Measurements from ENCODE around the gene KLRC1.
"Not testable (repeated sequence)": the region's sequence is repeated elsewhere in the genome, so short reads cannot be mapped to it uniquely, and the experiment has no call there.

KLRC1 gene

GRCh38 chr12:10453156-10453555 is at the start of gene KLRC1:
Gene KLRC1, minus strand, starts transcription at chr12:10453377. Its CDS starts 2,221 bp downstream, at chr12:10451156.
- DNase-seq = no peak

- DNase-seq = no peak
These were observed 47.9 kb upstream of the KLRC1 start for GRCh38 chr12:10501030-10501429.

- no peak for DNase-seq
These were observed 44.9 kb upstream of the KLRC1 start for GRCh38 chr12:10498042-10498441.

- DNase-seq = peak; percentile 63
These were observed 44.4 kb upstream of the KLRC1 start for GRCh38 chr12:10497602-10498001.

GRCh38 chr12:10491766-10492165 is 38.6 kb upstream of the KLRC1 start:
- DNase-seq = no peak

GRCh38 chr12:10487328-10487727 is 34.2 kb upstream of the KLRC1 start:
- DNase-seq = not testable (repeated sequence)

DNA sequence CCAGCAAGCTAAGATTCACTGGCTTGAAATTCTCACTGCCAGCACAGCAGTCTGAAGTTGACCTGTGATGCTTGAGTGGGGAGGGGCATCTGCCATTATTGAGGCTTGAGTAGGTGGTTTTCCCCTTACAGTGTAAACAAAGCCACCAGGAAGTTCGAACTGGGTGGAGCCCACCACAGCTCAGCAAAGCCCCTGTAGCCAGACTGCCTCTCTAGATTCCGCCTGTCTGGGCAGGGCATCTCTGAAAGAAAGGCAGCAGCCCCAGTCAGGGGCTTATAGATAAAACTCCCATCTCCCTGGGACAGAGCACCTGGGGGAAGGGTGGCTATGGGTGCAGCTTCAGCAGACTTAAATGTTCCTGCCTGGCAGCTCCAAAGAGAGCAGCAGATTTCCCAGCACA is 28.7 kb upstream of the KLRC1 start:
- peak; percentile 55 for DNase-seq

GRCh38 chr12:10472808-10473207 is 19.6 kb upstream of the KLRC1 start:
- DNase-seq = not testable (repeated sequence)

- DNase-seq = no peak
These were observed 16.5 kb upstream of the KLRC1 start for GRCh38 chr12:10469701-10470100.

DNA sequence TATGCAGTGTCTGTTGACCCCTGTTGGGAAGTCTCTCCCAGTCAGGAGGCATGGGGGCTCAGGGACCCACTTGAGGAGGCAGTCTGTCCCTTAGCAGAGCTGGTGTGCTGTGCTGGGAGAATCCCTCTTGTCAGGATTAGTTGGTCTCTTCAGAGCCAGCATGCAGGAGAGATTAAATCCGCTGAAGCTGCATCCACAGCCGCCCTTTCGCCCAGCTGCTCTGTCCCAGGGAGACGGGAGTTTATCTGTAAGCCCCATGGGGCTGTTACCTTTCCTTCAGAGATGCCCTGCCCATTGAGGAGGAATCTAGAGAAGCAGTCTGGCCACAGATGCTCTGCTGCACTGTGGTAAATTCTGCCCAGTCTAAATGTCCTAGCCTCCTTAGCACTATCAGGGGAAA is 13.1 kb upstream of the KLRC1 start:
- DNase-seq = no peak

GRCh38 chr12:10457760-10458159 is 4.6 kb upstream of the KLRC1 start:
- no peak for DNase-seq

- DNase-seq = no peak
These were observed 3.7 kb upstream of the KLRC1 start for GRCh38 chr12:10456856-10457255.

- DNase-seq = no peak
These were observed 2.6 kb upstream of the KLRC1 start for GRCh38 chr12:10455766-10456165.

DNA sequence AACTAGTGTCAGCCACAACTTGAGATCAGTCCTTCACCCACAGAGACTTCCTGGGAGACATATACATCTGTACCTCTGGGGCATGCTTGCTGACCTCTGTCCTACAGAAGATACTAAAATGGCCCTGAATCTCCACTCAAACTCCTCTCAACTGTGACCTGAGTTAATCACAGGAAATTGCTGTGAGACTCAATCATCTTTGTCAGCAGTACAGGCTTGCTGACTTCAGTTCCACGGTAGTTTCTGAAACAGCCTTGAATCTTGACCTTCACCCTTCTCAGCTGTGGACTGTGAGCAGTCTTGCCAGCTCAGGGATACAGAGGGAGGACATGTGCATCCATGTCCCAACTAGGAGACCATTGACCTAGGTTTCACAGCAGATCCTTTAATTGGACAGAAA is 1.4 kb upstream of the KLRC1 start:
- no peak for DNase-seq

DNA sequence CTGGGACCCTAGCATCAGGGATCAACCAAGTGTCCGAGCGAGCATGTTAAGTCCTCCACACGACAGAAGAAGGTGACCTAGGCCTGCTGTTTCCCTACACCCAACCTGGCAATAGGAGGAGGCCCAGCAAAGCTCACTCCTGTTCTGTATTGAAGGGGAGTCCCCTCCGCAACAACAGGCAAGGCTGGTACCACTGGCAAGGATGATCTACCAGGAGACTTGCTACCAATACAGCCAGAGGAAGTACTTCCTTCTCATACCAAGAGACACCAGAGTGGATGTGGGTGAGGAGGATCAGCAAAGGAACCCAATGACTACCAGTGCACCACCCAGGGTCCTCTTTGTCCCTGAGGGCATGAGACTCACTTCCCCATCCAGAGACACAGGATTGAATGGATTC is 4.9 kb downstream of the KLRC1 start:
- no peak for DNase-seq

GRCh38 chr12:10446052-10446451 is 7.1 kb downstream of the KLRC1 start:
- not testable (repeated sequence) for DNase-seq

DNA sequence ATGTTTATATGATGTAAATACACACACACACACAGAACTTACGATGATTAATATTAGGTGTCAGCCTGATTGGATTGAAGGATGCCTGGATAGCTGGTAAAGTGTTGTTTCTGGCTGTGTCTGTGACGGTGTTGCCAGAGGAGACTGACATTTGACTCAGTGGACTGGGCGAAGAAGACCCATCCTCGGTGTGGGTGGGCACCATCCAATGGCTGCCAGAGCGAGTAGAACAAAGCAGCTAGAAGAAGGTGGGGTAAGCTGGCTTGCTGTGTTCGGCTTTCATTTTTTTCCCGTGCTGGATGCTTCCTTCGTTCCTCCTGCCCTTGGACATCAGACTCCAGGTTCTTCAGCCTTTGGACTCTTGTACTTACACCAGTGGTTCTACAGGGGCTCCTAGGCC is 12.0 kb downstream of the KLRC1 start:
- DNase-seq = not testable (repeated sequence)

DNA sequence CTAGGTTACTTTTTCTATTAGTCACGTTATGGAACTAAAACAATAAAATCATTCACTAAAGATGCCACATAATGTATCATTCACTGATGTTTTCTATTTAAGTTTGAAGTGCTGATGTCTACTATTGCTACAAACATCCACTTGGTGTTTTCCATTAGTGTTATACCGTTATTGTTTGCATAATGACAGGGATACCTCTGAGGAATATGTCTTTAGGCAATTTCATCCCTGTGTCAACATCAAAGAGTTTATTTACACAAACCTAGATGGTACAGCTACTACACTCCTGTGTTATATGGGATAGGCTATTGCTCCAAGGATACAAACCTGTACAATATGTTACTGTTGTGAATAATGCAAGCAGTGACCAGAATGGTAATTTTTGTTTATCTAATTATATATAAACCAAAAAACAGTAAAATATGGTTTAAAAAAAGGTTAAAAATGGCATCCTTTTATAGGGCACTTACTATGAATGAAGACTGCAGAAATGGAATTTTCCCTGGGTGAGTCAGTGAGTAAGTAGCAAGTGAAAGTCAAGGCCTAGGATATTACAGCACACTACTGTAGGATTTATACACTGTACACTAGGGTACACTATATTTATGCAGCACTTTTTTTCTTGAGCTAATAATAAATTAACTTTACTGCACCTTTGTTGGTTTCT is 13.4 kb downstream of the KLRC1 start:
- not testable (repeated sequence) for DNase-seq

DNA sequence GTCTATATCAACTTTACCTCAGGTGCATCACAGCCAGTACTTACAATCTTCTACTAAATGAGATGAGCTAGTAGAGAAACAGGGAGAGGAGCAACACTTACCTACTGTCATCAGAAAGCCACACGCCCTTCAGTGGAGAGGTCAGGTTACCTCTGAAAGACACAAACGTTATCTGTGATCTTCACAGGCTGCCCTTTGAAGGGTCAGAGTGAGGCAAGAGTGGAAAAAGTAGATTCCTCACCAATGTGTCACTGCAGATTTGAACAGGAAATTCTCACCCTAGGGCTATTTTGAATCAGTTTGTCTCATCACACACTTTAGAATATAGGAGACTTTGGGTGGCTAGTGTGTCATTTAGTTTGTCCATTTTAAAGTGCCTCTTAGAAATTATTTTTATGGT is 15.6 kb downstream of the KLRC1 start:
- DNase-seq = not testable (repeated sequence)

- DNase-seq = not testable (repeated sequence)
These were observed 17.4 kb downstream of the KLRC1 start, which contains the start of gene KLRC2 for GRCh38 chr12:10435816-10436215. Gene KLRC2, minus strand, starts transcription at chr12:10436010. Its CDS starts 24 bp downstream, at chr12:10435986.

DNA sequence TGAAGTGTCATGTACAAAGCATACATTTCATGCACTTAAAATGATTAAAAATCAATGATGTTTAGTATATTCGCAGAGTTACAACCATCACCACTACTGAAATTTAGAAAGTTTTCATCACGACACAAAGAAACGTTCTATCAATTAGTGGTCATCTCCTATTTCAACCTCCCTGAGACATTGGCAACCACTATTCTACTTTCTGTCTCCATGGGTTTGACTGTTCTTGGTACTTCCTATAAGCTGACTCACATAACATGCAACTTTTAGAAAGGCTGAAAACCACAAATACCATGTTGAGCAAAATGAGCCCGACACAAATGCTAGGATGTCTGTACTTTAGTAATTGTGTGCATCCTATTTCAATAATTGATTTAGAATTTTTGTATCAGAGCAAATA is 22.6 kb downstream of the KLRC1 start:
- not testable (repeated sequence) for DNase-seq

- not testable (repeated sequence) for DNase-seq
These were observed 27.2 kb downstream of the KLRC1 start for GRCh38 chr12:10425938-10426337.

DNA sequence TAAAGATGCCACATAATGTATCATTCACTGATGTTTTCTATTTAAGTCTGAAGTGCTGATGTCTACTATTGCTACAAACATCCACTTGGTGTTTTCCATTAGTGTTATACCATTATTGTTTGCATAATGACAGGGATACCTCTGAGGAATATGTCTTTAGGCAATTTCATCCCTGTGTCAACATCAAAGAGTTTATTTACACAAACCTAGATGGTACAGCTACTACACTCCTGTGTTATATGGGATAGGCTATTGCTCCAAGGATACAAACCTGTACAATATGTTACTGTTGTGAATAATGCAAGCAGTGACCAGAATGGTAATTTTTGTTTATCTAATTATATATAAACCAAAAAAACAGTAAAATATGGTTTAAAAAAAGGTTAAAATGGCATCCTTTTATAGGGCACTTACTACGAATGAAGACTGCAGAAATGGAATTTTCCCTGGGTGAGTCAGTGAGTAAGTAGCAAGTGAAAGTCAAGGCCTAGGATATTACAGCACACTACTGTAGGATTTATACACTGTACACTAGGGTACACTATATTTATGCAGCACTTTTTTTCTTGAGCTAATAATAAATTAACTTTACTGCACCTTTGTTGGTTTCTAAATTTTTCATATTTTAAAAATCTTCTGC is 28.8 kb downstream of the KLRC1 start:
- DNase-seq = not testable (repeated sequence)

DNA sequence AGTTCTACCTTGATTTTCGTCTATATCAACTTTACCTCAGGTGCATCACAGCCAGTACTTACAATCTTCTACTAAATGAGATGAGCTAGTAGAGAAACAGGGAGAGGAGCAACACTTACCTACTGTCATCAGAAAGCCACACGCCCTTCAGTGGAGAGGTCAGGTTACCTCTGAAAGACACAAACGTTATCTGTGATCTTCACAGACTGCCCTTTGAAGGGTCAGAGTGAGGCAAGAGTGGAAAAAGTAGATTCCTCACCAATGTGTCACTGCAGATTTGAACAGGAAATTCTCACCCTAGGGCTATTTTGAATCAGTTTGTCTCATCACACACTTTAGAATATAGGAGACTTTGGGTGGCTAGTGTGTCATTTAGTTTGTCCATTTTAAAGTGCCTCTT is 31.0 kb downstream of the KLRC1 start:
- DNase-seq = not testable (repeated sequence)

GRCh38 chr12:10420334-10420733 is 32.8 kb downstream of the KLRC1 start, which contains the start of gene KLRC3:
Gene KLRC3, minus strand, starts transcription at chr12:10420595. Its CDS starts 45 bp downstream, at chr12:10420550.
- DNase-seq = not testable (repeated sequence)

Data from CD4-positive, alpha-beta T cell treated with Interleukin-17A for 1 hour (primary cell).